ENCODE measurements around the gene B4GALNT3.

The B4GALNT3 gene

DNA sequence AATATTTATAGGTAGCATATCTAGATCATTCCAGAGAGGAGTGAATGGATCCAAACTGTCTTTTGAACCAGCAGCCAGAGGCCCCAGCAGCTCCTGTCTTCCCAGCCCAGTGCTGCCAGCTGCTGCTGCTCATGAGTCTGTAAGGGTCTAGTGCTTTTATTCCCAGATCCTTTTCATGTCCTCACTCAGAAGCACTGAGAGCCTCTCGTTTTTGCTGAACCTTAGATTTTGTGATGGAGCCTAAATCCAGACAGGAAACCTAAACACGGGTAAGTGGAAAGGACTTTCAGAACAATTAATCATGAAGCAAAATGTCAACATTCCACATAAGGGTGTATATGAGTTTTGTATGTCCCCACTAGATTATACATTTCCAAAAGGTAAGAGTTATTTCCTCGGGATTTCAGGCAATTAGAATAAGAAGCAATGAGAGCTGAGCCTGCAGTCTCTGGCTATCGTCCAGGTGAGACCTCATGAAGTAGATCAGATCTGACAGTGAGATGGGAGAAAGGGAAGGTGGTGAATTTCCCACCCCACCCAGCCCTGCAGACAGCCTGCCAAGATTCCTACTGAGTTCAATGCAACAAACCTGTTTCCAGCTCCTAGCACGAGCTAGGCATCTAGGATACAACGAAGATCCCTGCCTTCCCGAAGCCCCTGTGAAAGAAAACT lies 119.1 kb downstream of the B4GALNT3 start:
- DNase-seq = peak; percentile 52

DNA sequence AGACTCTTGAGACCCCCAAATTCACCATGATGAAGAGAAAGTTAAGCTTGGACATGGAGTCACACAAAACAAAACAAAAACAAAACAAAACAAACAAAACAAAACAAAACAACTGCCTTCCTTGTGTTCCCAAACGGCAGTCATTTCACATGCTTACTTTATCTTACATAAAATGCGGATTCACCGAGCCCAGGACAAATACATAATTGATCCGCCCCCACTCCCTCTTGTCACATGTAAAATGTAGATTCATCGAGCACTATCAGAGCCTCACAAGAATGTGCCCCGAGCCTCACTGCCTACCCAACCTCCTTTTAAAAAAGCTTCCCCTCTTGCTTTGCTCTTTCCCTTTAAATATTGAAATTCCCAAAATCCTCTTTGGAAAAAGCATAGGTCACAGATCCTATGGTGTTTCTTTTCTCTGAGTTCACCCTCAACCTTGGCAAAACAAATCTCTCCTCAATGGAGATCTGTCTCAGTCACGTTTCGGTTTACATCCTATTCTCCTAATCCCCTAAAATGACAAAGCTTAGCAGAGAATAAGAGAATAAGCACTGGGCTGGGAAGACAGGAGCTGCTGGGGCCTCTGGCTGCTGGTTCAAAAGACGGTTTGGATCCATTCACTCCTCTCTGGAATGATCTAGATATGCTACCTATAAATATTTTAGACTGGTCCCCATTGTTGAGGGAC lies 119.8 kb downstream of the B4GALNT3 start:
- peak; percentile 83 for DNase-seq

DNA sequence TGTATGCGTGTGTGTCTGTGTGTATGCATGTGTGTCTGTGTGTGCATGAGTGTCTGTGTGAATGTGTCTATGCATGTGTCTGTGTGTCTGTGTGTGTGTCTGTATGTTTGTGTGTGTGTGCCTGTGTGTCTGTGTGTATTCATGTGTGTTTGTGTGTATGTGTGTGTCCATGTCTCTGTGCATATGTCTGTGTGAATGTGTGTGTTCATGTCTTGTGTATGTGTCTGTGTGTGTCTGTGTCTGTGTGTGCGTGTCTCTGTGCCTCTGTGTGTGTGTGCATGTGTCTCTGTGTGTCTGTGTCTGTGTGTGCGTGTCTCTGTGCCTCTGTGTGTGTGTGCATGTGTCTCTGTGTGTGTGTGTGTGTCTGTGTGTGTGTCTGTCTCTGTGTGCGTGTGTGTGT lies 121.1 kb downstream of the B4GALNT3 start:
- no peak for DNase-seq

DNA sequence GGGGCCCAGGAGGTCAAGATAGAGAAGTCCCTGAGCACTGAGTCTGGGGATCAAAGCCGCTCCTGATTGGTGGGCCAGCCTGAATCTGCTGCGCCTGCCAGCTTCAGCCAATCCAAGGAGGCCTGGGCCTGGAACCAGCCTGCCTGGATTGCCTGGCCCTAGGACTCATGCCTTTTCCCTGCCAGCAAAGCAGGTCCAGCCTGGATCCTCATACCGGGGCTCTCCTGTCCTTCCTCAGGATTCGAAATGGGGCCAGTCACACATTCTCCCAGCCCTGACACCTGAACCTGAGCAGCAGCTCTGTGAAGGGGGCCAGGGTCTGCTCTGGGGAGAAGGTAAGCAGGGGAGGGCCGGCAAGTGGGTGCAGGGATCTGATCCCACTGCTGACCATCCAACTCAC lies 121.6 kb downstream of the B4GALNT3 start:
- DNase-seq = no peak

DNA sequence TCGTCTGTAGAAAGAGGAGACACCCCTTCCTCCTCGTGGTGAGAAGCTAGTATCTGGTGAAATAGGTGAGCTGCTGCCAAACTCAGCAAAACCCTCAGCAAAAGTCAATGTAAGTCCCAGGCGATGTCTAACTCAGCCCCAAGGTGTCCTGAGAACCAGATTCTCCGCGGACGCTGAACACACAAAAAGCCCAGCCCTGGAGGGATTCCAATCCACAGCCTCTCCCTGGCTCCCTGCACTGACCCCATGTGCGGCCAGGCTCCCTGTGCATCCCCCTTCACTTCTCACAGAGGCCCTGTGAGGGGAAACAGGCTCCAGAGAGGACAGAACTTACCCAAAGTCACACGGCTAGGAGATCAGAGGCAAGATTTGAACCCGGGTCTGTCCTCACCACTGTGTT lies 122.0 kb downstream of the B4GALNT3 start:
- no peak for DNase-seq

DNA sequence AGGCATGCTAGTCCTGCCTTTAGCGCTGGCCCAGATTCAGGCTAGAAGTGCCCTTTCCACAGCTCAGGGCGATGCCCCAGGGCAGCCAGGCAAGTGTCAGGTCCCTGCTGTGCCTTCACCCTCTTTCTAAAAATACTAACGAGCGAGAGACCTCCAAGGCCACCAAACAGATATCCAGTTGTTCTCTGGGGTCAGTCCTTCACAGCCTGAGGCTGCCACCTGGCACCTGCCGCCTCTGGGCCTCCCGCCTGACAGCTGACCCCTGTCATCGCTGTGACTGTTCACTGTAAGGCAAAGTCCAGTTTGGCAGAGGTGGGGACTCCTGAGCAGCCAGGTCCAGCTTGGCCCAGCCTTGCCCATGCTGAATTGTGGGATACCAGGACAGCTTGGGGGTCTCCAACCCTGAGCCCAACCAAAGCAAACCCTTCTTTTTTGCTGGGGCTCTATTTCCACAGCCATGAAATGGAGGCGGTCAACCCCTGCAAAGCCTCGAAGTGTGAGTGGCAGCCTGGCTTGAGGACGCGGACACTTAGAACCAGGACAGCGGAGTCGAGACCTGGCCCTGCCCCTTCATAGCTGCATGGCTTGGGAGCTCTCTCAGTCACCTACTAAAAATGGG lies 123.6 kb downstream of the B4GALNT3 start:
- DNase-seq = no peak

DNA sequence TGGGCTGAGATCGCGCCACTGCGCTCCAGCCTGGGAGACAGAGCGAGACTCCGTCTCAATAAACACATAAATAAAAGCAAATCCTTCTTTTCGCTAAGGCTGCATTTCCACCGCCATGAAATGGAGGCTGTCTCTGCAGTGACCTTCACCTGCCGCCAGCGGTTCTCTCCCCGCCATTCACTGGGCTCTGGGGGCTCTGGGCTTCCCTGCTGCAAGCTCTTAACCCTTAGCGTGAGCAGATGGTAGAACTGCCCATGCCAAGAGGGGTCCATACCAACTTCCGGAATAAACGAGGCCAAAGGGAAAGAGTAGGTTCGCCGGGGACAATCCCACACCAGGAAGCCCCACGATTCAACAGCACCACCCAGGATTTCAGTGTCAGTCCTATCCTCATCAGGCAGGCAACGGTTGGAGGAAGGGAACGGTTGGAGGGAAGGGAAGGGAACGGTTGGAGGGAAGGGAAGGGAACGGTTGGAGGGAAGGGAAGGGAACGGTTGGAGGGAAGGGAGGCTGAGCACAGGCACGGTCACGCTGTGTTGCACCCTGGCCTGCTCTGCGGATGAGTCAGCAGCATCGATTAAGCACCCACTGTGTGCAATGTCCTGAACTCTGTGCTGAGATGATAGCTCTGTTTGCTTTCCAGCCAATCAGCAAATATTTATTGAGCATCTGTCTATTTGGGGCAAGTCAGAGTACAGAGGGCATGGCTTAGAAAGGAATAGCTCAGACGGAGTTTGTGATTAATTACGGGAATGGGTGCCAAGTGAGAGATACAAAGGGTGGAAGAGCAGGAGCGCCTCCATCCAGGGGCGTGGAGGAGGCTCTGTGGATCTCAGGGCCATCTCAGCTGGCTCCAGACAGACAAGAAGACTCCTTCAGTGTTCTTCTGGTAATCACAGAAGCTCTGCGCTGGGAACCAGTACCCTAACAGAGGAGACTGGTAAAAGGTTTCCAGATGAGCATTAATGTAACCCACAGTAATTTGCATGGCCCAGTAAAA lies 125.6 kb downstream of the B4GALNT3 start:
- DNase-seq = no peak

DNA sequence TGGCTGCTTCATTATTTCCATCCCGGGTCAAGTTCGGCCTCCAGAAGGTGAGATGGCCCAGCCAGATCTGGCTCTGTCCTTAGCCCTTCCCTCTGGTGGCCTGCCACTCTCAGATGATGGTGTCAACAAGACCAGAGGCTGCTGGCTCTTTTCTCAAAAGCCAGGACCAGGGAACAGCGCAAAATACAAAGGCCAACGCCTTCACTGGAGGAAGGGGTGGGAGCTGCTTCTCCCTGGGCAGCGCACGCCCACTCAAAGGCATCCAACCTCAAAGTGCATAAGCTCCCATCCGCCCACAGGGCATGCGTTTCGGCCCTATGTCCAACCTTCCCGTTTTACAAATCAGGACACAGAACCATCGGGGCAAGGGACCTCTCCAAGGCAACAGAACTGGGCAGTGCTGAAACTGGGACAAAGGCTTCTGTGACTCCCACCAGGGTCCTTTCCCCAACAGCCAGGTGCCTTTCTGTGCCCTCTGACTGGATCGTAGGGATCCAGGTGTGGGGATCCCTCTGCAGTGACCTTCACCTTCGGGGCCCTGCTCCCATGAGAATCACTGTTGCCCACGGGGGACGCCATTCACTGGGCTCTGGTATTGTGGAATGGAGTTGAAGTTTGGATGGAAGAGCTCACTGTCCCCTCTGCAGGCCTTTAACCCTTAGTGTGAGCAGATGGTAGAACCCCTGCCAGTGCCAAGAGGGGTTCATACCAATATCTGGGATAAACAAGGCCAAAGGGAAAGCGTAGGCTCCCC lies 126.8 kb downstream of the B4GALNT3 start:
- no peak for DNase-seq

DNA sequence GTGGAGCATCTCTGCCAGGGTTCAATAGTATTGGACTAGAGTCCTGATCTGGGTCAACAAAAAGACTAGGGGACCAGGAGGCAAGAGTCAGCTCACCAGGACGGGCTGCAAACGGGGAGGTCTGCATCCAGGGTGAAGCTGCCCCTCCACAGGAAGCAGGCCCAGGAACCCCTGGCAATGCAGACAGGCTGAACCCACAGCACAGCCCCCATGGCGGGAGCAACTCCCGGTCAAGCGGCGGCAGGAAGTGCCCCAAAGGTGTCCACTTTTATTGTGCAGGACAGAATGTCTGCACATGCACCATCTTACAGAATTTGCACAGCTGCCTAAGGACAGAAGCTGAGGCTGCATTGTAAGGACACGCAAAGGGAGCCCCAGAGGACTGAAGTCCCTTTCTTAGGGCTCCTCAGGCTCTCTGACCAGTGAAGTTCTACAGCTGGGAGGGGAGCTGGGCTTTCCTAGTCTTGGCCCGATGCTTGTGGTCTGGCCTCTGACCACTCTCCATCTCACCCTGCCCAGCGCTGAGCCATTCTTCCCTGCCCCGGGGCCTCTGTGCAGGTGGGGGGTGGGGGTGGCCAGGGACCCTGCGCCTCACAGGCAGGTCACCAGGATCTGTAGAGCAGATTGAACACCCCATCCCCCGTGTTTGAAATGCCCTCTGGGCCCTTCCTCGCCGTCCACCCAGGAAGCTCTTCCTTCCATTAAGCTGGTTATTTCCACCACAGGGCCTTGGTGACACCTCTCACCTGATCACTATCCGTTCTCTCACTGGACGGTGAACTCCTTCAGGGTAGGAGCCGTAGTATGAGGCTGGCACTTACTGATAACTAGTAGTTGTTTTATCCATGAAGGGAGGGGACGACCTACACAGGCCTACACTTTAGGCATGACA lies 127.6 kb downstream of the B4GALNT3 start:
- DNase-seq = no peak

DNA sequence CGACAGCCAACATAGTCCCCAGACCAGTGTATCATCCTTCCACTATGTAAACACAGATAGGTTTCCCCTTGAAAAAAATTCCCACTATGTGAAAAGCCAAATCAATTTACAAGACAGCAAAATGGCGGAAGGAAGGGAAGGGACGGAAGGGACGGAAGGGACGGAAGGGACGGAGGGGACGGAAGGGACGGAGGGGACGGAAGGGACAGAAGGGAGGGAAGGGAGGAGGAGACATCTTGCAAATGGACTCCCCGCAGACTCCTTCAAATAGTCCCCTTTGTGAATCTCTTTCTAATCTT lies 128.2 kb downstream of the B4GALNT3 start:
- no peak for DNase-seq

DNA sequence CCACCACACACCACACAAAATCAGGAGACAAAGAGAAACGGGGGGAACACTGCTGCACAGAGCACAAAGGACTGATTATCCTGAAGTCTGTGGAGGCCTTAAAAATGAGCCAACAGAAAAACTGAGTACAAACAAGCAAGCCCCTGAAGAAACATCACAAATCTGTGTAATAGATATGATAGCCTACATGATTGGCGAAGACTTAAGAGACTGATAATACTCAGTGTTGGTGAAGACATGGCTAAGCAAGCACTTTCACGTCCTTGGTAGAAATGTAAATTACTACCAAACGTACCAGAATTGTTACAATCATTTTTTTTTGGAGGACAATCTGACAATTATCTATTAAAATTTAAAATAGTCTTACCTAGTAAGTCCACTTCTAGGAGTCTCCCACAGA lies 128.9 kb downstream of the B4GALNT3 start:
- DNase-seq = no peak

DNA sequence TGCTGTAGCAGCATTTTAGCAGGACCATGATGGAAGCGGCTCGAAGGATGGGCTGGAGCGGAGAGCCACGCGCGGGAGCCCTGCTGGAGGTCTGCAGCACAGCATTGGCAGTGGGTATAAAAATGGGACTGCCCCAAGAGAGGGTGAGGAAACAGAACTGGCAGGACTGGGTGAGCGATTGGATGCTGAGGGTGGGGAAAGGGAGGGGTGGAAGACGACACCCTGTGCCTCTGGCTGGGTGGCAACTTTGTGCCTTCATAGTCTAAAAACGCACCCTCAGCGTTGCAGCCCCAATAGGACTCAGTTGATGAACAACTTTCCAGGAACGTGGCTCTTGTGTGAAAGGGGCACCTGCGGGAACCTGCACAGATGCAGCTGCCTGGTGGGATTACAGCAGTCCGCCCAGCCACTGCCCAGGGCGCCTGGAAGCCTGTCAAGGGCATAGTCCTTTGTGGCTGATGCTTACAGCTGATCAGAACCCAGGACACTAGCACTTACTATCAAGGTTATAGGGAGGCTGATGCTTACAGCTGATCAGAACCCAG lies 130.5 kb downstream of the B4GALNT3 start:
- DNase-seq = no peak

DNA sequence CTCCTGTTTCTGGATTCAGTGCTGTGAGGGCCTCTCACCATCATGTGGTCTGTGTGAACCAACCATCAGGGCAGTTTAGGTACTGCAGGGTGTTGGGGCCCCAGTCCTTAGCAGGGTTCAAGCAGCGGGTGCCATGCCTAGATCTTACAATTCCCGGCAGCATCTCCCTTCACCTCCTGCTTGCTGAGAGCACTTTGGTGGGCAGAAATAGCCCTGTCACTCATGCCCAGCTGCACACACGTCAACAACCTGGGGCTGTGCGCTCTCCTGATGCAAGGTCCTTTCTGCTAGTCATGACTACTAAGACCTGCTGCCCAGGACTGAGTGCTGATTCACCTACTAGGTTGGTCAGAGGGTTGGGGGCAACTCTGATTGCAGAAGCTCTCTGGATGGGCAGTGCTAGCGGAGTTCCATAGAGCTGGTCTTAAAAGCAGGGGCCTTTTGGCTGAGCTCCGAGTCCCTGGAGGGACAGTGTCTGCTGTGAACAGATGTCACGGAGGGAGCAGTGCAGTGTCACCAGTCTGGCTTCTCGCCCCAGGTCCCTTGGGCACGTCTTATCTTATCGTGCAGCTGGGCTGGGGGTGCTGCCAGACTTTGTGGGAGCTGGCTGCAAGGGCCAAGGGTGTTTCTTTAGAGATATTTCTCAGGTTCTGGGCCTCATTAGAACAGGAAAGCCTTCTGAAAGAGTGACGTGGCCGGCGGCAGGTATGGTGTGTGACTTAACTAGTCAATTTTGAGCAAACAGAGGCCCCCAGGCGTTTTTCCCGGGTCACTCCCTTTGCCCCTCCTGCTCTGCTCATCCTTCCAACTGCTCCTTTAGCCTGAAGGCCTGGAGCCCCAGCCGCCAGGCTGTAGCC lies 131.7 kb downstream of the B4GALNT3 start:
- peak; percentile 94 for DNase-seq

DNA sequence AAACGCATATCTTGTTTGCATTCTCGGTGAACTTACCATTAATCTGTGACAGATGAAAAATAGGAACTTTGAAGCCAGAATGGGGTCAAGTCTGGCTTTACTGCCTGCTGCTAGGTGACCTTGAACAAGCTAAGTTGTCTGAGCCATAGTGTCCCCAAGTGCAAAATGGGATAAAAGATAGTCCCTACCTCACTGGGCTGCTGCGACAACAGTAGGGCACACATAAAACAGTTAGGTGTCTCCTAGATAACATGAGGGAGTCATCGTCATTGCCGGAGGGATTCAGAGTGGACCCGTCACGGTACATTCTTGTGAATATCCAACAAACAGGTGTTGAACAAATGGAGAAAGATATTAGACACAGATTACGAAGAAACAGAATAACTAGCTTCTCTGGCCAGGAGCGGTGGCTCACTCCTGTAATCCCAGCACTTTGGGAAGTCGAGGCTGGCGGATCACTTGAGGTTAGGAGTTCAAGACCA lies 132.3 kb downstream of the B4GALNT3 start:
- no peak for DNase-seq

DNA sequence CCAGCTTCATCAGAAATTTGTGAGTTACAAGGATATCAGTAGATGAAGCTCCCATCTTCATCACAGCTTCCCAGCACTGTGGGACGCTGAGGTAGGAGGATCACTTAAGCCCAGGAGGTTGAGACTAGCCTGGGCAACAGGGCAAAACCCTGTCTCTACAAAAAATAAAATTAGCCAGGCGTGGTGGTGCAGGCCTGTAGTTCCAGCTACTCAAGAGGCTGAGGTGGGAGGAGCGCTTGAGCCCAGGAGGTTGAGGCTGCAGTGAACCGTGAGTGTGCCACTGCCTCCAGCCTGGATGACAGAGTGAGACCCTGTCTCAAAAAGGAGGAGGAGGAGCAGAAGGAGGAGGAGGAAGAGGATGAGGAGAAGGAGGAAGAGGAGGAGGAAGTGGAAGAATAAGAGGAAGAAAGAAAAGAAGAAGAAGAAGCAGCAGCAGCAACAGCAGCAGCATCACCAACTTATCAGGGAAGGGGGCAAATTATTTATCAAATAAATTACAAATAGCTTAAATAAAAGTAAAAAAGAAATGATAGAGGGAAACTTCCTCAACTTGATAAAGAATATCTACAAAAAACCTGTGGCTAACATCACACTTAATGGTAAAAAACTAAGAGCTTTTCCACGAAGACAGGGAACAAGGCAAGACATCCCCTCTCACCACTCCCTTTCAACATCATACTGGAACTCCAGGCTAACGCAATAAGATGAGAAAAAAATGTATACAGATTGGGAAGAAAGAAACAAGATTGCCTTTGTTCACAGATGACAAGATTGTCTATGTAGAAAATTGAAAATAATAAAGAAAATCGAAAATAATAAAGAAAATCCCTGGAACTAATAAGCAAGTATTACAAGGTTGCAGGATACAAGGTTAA lies 133.9 kb downstream of the B4GALNT3 start:
- no peak for DNase-seq

DNA sequence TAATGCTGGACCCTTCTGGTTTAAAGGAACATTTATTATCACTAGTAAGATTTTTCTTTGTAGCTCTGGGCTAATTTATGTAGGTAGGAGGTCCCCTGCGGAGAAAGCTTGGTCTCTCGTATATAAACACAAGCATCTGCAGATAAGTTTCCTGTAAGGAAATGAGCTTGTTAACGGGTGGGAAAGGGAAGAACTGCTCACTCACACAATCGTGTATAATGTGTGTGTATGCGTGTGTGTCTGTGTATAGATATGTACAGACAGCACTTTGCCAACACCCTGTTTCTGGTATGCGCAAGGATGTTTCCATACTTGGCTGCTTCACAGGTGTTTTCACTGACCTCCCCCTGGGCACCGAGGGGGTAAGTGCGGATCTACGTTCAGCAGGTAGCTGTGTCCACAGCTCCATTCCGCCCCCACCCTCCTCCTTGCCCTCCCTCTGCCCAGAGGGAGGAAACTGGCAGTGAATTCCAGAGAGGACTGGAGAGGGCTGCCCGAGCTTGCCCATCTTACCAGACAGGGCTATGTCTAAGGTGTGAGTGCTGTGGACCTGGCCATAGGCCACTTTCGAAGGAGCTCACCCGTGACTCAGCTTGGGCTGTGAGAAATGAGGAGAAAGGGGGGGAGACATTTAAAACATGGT lies 138.3 kb downstream of the B4GALNT3 start:
- no peak for DNase-seq

DNA sequence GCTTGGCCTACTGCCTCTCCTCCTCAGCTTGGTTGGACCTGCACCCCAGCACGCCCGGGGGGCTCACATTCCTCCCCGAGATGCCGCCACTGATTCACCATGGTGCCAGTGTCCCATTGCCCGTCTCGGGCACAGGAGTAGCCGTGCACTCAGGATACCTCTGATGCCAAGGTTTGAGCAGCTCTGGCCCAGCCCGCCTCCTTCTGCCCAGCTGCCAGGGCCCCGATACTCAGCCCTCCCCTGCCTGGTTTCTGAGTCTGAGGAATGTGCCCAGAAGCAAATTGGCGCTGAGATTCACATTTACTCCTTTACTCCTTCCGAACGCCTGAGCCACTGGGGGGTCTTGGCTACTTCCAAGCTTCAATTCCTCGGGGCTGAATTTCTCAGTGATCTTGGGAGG lies 140.0 kb downstream of the B4GALNT3 start:
- no peak for DNase-seq

DNA sequence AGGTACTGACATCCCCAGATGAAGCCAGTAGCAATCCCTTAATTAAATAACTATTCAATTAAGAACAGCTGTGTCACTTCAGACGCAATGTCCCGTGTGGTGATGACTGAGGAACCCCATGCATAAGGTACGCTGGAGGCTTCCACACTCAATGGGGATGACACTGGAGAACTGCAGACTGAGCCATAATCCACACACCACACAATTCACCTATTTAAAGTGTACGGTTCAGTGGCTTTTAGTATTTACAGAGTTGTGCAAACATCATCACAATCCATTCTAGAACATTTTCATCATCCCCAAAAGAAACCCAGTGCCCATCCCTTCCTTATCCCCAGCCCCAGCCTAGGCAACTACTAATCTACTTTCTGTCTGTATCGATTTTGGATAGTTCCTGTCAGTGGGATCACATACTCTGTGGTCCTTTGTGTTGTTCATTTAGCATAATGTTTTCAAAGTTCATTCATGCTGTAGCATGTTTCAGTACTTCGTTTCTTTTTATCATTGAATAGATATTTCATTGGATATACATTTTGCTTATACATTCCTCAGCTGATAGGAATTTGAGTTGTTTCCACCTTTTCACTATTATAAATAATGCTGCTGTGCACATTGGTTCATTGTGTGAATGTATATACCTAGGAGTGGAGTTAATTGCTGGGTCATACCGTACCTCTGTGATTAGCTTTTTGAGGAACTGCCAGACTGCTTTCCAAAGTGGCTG lies 142.4 kb downstream of the B4GALNT3 start:
- no peak for DNase-seq

Data from NCI-H82 (cell line).